Stimulated activated CD4-positive, alpha-beta T cell treated with anti-CD3 and anti-CD28 coated beads, Interleukin-1b, Interleukin-23, amount 100 ng/mL, for 1 hour (primary cell): ENCODE data around the gene ZNRF2.

Source experiments
- DNase-seq, 2 donors: peaks; one replicate each; pipeline ENCODE4 v3.0.0-alpha.2; 2020; ENCODE audit warnings: low read depth in 2 of 2

Gene ZNRF2

GRCh38 chr7:30405179-30405578, 120.8 kb downstream of the ZNRF2 start:
- DNase-seq, result no peak

GRCh38 chr7:30406664-30407425, 122.4 kb downstream of the ZNRF2 start:
- no peak for DNase-seq

- no peak for DNase-seq
These were observed 126.8 kb downstream of the ZNRF2 start for GRCh38 chr7:30411173-30411572.

- no peak for DNase-seq
These were observed 127.5 kb downstream of the ZNRF2 start for GRCh38 chr7:30411897-30412296.

- no peak for DNase-seq
These were observed 128.5 kb downstream of the ZNRF2 start for GRCh38 chr7:30412782-30413504.

- DNase-seq, result no peak
These were observed 129.5 kb downstream of the ZNRF2 start for GRCh38 chr7:30413864-30414263.
